Renal cortical epithelial cell (primary cell): ENCODE measurements around the gene PTGS2. TPM values are rescaled to one million over a fixed set of nuclear protein-coding genes. Genes with fewer than 3 reads are reported as not detected.
"Not testable (repeated sequence)": the region's sequence is repeated elsewhere in the genome, so short reads cannot be mapped to it uniquely, and the experiment has no call there.

Experiments used
- DNase-seq: peaks from one replicate; pipeline ENCODE4 v3.0.0-alpha.2; 2011; ENCODE audit warnings: low read depth
- total RNA-seq: library from RNA; depleted of rRNA; stranded (reverse); fragments of >200 nt; gene quantifications from 2 replicates; pipeline ENCODE4 v1.2.3, GENCODE V29; 2014

PTGS2 gene
- total RNA-seq, 1 donor from 2014 or later = 0.30 TPM

DNA sequence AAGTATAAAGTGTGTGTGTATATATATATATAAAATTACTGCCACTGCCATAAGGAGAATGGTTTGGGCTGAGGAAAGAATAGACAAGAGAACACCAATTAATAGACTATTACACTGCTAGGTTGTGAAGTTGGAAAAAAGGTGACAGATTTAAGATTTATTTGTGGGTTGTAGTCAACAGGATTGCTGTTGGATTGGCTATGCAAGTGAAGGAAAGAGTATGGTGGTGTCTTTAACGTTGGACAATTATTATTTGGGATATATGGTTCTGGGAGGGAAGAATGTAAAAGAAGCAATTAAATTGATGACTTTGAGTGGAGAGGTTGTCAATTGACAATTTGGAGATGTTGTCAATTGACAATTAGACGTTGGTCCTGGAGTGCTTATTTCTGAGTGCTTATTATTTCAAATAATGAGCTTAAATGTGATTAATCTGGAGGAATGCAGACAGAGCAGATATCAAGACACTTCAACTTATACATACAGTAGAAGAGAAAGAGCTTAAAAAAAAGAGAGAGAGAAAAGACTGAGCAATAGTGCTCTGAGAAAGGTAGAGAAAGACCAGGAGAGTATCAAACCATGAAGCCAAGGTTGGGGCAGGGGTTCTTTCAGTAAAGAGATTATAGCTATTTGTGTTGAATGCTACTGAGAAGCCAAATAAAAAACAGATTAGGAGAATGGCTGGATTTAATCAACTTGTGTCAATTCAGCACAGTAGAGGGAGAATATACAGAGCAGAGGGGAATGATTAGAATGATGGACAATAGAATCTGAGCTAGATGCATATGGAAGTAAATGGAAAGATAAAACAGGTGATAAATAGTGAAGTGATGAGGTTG is 9.7 kb downstream of the PTGS2 start:
- DNase-seq = no peak

DNA sequence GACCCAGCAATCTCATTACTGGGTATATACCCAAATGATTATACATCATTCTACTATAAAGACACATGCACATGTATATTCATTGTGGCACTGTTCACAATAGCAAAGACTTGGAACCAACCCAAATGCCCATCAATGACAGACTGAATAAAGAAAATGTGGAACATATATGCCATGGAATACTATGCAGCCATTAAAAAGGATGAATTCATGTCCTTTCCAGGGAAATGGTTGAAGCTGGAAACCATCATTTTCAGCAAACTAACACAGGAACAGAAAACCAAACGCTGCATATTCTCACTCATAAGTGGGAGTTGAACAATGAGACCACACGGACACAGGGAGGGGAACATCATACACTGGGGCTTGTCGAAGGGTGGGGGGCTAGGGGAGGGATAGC is 10.4 kb downstream of the PTGS2 start:
- not testable (repeated sequence) for DNase-seq

GRCh38 chr1:186664217-186664616 is 16.0 kb downstream of the PTGS2 start:
- not testable (repeated sequence) for DNase-seq

DNA sequence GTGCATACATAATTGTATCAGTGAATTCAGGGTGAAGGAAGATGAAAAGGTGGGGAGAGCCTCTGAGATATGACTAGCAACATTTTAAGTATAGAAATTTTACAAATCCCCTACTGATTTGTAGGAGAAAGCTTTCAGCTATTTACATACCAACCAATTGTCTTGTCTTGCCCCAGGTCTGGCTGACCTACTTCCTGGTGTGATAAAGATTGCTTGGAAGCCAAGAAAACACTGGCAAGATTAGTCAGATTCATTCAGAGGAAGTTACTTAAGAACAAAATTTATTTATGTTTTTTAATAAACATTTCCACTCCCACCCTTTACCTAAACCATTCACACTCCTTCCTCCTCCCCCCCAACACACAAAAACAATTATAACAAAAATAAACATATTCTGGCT is 17.5 kb downstream of the PTGS2 start:
- peak; percentile 12 for DNase-seq

DNA sequence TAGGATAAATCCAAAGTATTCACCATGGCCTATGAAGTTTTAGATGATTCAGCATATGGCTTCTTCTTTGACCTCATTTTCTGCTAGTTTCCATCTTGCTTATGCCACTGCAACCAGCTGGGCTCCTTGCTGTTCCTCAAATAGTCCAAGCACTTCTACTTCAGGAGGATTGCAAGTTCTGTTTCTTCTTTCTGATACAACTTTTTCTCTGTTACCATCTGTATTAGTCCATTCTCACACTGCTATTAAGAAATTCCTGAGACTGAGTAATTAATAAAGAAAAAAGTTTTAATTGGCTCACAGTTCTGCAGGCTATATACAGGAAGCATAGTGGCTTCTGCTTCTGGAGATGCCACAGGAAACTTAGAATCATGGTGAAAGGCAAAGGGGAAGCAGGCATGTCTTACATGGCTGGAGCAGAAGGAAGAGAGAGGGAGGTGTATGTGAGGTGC is 20.3 kb downstream of the PTGS2 start:
- no peak for DNase-seq

DNA sequence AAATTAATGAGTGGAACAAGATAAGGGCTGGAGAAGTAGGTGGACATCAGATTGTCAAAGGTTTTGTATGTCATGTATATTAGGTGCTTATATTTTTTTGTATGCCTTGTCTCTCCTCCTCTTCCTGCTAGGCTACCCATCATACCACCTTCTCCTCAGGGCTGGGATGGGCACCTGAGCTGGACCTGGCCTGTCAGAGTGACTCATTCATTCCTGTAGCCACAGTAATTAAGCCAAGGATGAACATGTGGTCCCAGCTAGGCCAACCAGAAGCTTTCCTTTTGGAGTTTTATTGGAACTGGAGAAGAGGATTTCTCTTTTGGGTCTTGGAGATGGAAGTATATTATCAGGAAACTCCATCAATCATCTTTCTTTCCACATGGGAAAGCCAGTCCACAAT is 21.2 kb downstream of the PTGS2 start:
- DNase-seq = no peak

DNA sequence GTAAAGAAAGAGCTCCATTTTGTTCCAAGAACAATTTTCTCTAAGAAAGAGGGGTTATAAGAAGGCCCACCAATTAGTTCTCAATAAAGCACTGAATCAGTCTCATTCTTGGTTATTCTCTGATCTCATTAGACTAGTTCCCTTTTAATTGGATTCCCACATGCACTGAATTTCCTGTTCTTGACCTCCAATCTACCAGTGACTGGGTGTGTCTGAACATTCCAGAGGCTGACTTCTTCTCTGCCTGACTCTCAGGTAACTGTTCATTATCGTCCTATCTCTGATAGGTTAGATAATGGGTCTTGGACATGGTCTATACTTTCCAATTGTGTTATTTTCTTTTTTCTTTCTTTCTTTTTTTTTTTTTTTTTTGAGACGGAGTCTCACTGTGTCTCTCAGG is 22.7 kb downstream of the PTGS2 start:
- no peak for DNase-seq

- DNase-seq = no peak
These were observed 24.3 kb downstream of the PTGS2 start for GRCh38 chr1:186655876-186656275.

GRCh38 chr1:186654741-186655140 is 25.5 kb downstream of the PTGS2 start:
- no peak for DNase-seq

GRCh38 chr1:186653312-186653711 is 26.9 kb downstream of the PTGS2 start:
- DNase-seq = no peak

- no peak for DNase-seq
These were observed 31.6 kb downstream of the PTGS2 start for GRCh38 chr1:186648613-186649012.

DNA sequence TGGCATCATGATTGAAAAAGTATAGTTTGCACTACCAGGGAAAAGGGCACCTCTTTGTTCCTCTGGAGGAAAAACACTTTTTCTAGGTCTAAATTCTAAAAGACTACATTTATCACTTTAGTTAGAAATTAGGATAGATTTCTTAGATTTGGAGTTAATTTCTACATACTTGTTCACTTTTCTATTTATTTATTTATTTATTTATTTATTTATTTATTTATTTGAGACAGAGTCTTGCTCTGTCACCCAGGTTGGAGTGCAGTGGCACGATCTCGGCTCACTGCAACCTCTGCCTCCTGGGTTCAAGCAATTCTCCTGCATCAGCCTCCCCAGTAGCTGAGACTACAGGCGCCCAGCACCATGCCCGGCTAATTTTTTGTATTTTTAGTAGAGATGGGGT is 32.2 kb downstream of the PTGS2 start:
- DNase-seq = not testable (repeated sequence)

GRCh38 chr1:186643614-186644013 is 36.6 kb downstream of the PTGS2 start:
- no peak for DNase-seq

GRCh38 chr1:186637567-186637966 is 42.7 kb downstream of the PTGS2 start:
- not testable (repeated sequence) for DNase-seq

DNA sequence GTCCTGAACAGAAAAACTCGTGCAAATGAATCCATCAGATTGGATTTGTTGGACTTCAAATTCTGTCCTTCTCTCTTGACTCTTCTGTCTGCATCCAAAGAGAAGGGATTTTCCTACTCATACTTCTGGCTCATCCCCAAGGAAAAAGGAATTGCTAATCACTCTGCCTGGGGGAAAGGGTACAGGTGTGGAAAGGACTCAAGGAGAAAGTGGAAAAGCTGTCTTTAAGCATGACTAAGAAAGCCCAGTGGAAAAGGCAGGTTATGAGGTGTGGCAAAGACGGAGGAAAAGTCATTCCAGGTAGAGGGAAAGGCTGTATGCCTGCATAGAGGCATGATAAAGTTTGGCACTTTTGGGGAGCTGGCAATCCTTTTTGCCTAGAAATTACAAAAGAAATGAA is 43.4 kb downstream of the PTGS2 start:
- DNase-seq = no peak

DNA sequence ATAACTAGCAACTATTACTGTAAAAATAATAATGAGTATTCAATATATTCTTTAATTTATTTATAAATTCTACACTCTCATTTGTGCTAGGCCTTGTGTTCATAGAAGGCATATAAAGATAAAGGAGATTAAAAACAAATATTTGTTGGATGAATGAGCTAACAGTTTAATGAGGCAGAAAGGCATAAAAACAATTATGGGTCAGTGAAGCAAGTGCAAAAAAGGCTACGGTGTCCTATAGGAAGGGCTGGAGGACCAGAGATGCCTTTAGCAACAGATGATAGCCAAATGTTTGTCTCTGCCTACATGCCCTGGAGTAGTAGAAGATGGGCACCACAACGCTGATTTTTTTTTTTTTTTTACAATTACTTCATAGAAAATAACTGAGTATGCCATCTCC is 45.7 kb downstream of the PTGS2 start:
- no peak for DNase-seq

DNA sequence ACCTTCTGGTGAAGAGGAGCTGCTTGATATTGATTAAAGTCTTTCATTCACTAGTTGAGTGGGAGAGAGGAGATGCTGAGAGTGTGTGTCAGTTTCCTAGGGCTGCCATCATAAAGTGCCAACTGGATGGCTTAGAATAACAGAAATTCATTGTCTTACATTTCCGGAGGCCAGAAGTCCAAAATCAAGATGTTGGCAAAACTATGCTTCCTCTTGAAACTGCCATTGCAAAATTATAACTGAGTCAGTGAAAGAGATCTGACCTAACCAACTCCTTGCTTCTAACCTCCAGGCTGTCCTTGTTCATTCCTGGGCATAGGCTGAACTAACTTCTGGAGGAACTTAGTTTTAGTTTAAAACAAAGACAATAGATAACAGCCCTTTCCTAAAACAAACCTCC is 47.1 kb downstream of the PTGS2 start:
- no peak for DNase-seq

- DNase-seq = no peak
These were observed 50.9 kb downstream of the PTGS2 start for GRCh38 chr1:186629341-186629740.

DNA sequence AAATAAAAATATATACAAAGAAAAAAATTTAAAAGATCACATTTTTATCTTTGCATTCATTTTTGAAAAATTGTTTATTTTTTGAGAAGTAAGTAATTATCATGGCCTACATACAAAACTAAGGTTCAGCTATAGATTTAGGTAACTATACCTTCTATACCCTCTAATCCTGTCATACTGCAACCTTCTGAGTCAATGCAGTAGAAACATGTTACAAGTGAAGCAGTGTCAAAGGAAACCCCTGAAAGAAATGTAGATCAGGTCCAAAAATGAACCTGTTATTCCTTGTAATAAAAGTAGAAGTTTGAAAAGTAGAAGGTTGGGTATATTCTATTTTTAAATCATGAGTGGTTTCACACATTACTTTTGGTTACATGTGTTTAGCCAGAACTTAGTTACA is 51.3 kb downstream of the PTGS2 start:
- DNase-seq = no peak

- DNase-seq = no peak
These were observed 53.2 kb downstream of the PTGS2 start for GRCh38 chr1:186627019-186627418.

GRCh38 chr1:186626356-186626932 is 53.8 kb downstream of the PTGS2 start:
- no peak for DNase-seq

DNA sequence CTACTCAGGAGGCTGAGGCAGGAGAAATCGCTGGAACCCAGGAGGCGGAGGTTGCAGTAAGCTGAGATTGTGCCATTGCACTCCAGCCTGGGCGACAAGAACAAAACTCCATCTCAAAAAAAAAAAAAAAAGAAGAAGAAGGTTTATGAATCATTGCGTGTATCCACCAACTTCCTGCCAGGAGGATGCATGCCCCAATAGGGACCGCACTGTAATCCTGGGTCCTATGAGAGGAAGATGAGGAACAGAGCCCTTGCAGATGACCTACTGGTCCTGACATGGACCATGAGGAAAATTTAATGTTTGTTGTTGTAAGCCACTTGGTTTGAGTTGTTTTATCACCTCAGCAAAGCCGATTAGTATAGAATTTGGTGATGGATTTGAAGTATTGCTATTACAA is 56.7 kb downstream of the PTGS2 start:
- no peak for DNase-seq
